ENCODE measurements around the gene PDLIM4.

The PDLIM4 gene, protein sequence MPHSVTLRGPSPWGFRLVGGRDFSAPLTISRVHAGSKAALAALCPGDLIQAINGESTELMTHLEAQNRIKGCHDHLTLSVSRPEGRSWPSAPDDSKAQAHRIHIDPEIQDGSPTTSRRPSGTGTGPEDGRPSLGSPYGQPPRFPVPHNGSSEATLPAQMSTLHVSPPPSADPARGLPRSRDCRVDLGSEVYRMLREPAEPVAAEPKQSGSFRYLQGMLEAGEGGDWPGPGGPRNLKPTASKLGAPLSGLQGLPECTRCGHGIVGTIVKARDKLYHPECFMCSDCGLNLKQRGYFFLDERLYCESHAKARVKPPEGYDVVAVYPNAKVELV

DNA sequence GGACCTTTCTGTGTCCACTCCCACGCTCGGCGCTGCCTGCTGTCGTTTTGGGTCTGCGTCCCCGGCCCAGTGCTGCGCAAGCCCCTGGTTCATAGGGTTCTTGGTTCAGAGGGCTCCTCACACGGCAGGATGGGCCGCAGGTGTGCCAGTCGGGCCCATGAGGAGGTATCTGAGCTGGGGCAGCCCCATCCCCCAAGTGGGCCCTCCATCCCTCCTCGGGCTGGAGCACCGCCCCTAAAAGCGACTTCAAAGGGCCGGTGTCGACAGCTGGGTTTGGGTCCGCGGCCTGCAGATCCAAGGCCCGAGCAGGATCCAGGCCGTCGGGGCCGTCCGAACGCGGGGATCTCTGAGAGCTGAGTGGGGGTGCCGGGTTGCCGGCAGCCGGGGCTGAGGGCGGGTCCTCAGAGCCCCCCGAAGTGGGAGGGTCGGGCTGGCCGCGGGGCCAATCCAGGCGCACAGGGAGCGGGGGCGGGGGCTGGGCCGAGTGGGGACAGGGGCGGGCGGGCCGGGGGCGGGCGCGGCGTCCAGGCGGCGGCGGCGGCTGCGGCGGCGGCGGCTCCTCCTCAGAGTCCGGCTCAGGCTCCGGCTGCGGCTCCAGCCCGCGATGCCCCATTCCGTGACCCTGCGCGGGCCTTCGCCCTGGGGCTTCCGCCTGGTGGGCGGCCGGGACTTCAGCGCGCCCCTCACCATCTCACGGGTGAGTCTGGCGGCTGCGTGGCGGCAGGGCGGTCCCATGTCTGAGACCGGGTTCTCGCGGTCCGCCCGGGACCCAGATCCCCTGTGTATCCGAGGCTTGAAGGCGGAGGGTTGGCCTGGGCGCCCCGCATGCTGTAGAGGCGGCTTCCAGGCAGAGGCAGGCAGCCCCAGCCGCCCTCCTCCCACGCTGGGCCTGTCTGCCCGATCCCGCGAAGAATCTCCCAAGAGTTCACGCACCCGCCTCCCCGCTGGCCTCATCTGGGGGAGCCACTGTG is at the start of gene PDLIM4:
PDLIM4 (plus strand) TSS at position 566 of the 971 bp plus-strand sequence; CDS start at position 605, 39 bp downstream.
- no peak for DNase-seq

DNA sequence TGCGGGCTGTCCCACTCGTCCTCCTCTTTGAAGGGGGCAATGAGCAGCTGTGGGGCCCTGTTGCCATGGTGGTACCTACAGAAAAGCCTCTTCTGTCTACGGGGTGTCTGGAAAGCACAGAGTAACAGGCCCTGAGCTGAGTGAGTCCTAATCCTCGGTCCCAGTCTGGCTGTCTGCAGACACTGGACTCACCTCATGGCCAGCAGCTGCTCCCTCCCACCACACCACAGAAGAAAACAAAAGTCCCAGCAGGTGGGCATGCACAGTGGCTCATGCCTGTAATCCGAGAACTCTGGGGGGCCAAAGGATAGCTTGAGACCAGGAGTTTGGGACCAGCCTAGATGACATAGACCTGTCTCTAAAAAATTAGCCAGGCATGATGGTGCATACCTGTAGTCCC is 49.7 kb upstream of the PDLIM4 start:
- no peak for DNase-seq

DNA sequence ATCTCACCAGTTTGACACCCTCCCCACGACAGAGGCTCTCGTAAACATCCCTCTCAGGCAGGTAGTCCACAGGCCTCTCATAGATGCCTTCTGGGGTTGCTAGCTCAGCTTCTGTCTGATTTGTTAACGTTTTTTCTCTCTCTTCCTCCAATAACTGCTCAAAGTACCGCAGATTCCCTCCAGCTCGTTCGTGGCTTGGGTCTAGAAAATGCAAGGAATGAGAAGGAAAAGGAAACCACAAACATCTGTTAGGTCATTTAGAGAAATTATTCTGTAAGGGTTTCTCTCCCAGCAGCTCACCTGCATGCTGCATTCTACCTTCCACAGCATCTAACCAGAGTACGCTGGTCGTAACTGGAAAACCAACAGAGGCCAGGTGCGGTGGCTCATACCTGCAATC is 48.4 kb upstream of the PDLIM4 start:
- no peak for DNase-seq

DNA sequence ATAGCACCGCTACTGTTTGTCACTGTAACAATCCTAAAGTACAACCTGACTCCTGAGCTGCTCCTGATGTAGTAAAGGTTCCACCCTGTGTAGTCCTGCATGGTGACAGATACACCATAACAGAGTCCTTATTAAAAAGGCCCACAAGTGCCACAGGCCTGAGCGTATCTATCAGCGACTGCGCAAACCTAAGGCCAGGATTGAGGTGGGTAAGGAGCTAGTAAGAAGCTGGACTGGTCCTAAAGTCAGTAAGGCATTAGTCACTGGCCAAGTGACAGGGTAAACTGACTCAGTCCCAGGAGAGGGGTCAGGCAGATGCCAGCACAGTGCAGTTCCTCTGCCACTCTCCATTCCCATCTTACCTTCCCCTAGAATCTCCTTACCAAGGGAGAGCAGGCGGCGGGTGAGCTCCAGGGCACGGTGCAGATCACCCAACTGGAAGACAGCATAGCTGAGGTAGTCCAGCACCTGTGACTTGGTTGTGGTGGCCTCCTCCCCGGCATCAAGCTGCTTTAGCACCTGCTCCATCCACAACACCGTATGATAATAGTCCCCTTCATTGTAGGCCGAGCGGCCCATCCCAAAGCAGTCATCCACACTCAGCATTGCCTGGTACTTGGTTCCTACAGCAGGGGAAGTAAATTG is 47.5 kb upstream of the PDLIM4 start:
- DNase-seq, result no peak

DNA sequence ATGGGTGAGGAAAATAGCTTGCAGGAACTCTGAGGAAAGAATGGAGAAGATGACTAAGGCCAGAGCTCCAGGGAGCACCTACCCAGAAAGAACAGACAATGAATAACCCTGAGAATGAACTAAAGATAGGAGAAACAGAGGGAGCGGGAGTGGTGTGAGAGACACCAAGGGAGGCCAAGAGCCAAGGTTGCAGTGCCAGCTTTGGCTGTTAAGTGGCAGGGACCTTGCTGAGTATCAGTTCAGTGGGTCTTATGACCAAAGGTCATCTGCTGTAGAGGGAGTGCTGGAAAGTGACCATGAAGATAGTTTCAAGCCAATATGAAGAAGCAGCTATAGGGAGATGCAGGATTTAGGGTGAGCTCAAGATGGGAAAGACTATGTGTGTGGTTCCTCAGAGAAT is 46.6 kb upstream of the PDLIM4 start:
- DNase-seq, result no peak

DNA sequence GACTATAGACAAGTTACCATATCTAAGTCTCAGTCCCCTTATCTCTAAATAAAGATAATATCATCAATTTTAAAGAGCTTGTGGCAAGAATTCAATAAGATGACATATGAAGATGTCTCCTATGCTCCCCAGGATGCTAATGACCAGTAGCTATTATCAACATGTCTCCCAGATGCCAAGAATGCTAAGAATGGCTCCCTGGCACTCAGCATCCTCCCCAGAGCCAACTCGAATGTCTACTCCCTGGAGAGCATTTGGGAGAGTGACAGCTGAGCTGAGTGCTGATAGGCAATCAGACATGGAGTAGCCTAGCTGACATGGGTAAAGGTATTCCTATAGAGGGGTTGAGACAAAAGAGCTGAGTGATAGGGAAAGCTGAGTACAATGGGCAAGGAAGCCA is 45.7 kb upstream of the PDLIM4 start:
- DNase-seq, result no peak

DNA sequence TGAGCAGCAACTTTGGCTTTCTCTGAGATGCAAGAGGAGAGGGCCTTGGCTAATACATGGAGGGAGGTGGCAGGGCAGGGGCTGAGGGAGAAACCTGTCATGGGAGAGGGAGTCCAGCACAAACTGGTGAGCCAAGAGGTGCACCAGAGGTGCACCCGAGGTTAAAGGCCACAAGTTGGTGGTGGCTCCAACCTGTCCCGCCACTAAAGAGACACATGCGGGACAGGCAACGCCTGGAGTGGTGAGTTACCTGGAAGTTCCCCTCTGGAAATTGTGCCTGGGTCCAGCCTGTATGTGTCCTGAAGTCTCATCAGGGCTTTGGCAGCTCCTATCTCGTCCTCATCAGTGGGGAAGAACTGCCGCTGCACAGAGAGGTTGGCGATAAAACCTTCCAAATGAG is 43.8 kb upstream of the PDLIM4 start:
- DNase-seq, result no peak

DNA sequence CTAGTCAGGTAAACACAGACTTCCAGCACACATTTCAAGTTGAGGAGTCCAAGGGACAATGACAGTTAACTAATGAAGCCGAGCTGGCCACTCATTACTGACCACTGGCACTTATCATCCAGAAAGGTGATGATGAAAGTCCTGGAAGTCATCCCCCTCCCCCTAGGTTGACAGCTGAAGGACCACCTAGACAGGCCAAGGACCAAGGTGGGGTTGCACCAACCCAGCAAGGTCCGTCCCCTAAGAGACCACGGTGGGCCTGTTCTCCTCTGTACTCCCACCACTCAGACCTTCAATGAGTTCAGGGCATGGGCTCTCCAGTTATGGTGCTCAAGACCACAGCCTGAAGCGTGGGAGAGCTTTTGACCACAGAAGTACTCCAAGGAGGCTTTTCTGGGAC is 43.0 kb upstream of the PDLIM4 start:
- no peak for DNase-seq

DNA sequence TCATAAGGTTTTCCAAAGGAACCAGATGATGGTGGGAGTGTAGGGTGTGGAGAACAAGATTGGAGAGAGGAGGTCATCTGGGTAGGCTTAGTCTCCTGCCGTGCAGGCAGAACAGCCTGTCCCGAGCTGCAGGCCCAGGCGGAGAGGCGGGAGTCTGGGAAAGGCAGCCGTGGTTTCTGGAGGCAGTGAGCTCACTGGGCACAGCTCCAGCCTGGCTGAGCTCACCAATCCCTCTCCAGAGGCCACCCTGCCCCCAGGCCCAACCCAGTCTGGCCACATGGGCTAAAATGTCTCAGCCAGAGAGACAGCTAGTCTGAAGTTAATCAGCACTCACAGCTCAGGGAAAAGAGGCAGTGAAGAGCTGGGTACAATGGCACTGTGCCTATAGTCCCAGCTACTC is 42.2 kb upstream of the PDLIM4 start:
- DNase-seq, result peak; percentile 14

DNA sequence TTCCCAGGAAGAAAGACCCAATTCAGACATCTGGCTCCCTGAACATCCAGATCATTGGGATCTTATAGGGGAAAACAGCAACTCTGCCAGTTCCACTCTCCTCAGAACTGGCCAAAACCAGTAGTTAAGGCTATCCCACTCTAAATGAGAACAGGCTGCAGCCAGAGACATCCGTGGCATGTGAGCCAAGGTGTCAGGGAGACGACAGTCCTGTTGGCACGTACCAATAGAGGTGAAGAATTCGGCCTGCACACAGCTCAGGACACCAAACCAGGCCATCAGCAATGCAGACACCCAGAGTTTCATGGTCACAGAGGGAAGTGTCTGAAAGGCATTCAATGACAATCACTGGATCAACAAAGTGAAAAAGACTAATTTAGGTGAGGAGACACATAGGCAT is 39.2 kb upstream of the PDLIM4 start:
- no peak for DNase-seq

DNA sequence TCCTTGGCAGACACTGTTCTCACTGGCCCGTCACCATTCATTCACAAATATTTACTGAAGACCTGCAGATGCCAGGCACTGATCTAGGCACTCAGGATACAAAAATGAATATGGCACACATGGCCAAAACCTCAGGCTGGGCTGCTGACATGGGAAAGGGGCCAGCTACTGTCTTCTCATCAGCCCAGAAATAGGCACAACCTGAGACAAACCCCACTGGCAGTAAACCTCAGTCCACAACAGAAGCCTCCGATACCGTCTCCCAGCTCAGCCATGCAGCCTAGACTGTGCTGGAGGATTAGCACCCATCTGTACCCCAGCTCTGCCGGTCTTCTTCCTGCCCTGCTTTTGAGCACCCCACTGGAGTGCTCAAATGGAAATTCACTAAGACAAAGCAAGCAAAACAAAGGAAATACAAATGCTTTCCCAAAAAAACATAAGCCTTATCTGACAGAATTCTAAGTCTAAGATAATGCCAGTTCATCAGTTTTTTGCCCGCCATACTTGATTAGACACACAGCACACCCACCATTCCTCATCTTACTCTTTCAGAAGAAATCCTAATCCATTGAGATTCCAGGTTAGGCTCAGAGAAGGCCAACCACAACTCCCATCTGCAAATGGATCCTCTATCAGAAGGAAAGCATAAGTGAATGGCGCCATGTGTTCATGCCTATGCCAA is 38.1 kb upstream of the PDLIM4 start:
- no peak for DNase-seq

DNA sequence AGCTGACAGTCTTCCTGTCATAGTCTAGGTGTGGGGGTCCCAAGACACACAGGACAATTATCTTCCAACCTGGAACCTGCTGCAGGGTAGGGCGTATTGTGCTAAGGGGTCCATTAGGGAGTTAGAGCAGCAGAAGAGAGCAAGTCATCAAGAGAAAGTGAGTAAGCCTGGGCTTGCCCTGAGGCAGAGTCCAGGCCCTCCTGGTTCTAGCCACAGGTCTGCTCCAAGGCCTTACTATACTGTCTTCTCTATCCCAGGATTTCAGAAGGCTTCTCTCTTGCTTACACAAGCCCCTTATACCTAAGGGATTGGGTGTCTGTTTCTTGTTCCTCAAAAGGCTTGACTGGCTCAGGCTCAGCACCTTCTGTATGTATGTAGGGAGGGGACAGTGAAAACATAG is 37.5 kb upstream of the PDLIM4 start:
- no peak for DNase-seq

DNA sequence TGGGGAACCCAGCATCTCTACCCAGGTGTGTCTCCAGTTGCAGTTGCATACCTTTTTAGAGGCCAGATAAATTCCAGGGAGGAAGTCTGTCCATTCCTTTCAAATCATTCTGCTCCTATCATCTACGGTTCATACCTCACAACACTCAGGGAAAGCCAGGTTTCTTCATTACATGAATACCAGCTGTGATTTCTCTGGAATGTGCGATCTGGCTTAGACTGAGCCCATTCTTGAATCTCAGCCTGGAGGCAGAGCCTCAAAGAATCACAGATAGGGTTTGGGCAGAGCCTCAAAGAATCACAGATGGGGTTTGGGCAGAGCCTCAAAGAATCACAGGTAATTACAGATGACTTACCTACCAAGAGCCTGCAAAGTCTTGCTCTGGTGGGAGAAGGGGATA is 37.0 kb upstream of the PDLIM4 start:
- no peak for DNase-seq

DNA sequence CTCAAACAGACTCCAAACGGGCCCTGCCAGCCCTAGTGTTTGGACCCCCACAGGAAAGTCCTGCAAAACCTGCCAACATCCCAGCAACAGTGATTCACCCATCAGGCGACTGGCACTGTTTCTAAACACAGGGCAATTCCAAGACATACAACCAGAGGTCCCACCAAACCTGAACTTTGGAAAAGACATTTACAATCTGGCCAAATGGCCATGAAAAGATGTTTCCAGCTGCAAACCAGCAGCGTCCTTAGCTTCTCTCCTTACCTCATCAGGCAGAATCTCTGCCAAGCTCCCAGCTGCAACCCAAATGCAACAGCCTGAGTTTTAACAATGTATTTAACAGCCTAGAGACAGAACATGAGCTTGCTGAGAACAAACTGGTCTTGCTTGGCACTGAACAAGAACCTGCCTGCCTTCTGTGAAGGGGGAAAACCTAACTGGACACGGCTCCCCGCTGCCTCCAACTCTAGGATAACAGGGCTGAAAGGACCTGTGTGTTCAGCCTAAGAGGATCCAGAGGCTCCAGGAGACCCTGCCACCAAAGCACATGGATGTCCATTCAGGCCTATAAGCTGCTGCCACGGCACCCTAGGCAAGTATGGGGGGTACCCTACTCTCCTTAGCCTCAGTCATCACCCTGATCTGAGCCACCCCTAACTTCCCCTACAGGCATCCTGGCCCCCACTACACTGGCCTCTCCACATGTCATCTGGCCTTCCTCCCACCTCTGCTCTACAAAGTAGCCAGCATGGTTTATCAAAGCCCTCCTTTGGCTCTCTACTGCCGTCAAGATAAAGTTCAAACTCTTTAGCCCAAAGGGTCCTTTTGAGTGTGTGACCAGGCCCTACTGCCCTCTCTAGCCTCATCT is 35.5 kb upstream of the PDLIM4 start:
- no peak for DNase-seq

DNA sequence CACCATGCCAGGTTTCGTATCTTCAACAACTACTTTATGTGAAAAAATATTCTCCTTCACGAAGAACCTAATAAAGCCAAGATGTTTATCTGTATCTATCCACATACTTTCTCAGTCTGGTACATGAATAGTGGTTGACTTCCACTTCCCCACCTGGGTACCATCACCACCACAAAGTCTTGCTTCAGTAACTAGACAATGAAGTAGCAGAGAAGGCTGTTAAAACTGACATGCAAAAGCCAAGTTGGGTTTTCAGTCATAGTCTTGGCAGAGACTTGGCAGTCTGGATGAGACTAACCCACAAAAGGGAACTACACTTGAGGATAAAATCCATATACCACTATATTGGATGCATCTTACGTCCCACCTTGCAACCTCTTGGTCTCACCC is 34.9 kb upstream of the PDLIM4 start:
- no peak for DNase-seq

DNA sequence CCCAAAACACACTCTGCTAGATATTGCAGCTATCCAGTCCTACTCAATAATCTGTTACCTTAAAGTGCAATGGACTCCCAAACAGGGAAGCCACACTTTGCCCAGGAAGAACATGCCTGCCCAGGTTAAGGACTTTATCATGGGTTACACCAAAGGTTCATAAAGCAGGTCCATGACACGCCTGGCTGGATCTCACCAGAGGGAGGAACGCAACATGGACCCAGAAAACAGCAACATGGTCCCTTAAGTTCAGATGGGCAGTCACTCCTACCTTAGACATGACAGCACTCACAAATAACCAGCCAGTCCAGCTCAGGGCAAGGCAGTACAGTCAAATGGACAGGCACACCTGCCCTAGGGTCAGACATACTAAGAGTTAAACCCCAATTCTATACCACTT is 33.6 kb upstream of the PDLIM4 start:
- DNase-seq, result no peak

DNA sequence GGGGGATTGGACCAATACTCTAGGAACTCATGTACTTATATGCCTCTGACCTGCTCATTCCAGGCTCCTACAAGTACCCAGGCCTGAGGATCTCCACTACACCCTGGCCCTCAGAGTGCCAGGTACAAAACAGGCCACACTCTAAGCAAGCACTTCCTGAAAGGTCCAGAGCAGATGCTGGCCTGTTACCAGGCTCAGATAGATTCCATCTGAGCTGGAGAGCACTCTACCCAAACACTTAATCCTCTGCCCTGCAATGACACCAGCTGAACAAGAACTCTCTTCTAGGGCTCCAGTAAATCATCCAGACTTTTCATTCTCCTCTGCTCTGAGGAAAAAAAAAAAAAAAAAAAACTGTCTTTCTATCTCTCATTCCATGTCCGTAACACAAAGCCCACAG is 32.8 kb upstream of the PDLIM4 start:
- peak; percentile 79 for DNase-seq

DNA sequence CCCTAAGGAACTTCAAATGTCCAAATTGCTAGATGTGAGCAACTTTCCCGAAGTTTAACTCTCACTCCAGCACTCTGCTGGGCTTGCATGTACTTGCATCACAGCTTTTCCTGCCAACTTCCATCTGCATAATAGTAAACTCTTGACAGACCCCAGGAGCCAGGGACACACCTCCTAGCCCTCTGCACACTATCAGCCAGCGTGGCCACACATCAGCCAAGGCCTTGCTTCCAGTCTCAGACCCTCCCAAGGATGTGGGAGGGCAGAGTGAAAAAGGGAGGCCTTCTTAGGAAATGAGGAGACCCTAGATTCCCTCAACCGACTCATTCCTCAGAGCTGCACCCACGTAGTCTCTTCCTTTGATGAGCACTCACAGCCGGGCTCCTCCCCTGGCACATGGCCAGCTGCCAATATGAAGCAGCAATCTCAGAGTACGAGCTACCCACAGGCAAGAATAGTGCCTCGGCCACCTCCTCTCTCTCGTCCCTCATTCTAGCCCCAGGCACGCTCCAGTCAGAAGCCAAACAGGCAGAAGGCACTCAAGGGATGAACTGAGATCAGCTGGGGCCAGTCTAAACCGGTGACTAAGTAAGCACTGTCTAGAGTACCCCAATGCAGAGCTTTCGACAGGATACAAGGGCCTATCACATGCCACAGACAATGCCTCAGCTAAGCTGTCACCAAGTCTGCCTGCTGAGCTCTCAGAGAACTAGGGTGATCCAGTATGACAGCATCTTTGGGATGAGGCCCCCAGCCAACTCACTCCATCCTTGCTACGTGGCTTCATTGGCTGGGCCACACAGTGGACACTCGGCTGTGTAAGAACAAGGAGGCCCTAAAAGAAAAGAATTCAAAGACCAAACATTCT is 32.1 kb upstream of the PDLIM4 start:
- DNase-seq, result peak; percentile 87

DNA sequence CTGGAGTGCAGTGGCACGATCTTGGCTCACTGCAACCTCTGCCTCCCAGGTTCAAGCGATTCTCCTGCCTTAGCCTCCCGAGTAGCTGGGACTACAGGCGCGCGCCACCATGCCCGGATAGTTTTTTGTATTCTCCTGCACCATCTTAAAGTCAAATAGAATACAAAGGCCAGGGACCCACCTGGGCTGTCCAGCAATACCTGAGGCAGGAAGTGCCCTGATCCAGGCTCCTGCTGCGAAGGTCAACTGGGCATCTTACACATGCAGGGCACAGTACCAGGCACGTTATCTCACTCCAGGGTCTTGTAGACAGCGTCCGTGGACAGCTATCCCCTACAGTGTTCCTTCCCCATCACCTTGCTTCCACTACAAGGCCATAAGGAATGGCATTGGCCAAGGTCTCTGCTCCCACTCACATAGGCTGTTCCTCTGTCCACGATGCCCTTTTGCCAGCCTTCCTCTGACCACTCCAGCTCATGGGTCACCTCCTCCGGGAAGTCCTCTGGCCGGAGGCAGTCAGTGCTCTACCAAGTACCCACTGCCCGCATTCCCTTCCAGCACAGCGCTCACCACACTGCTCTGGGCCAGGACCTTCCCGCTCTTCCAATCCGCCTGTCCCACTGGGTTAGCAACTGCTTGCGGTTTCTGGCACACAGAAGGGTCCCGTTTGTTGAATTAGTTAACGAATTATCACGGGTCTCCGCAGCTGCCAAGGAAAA is 30.8 kb upstream of the PDLIM4 start:
- DNase-seq, result no peak

DNA sequence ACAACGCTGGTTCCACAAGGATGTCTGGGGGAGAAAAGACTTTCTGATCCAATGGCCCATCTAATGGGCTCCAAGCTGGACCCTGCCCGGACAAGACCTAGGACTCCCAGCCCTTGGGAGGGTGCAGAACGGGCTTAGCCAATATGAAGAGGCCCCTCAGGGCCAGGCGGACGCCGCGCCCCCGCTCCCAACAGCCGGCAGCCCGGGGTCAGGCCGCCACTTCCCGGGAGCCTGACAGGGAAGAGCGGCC is 30.3 kb upstream of the PDLIM4 start:
- DNase-seq, result no peak
